DND-41 (cell line): ENCODE measurements around the gene LAMB4.

Experiments used
- ATAC-seq: fragments of 200-7000 bp; cut with Tn5 transposase; 3 replicates; pipeline ENCODE4 v1.9.1; 2021; ENCODE audit warnings: low read depth; ENCODE audit not compliant: insufficient read depth
- DNase-seq: peaks from one replicate; pipeline ENCODE4 v3.0.0-alpha.2; 2020
- H2AFZ ChIP-seq: 2 replicates; pipeline ENCODE4 v1.6.0; 2012; ENCODE audit warnings: low read depth, low read length
- H3K27ac ChIP-seq: 2 replicates; pipeline ENCODE4 v1.5.1; 2012; ENCODE audit warnings: low read length, inconsistent platforms
- H3K27me3 ChIP-seq: fragments of 200-600 bp; sonication (generic); 2 replicates; pipeline ENCODE4 v1.6.0; 2012; ENCODE audit warnings: low read length, mild to moderate bottlenecking, inconsistent platforms; ENCODE audit not compliant: insufficient read depth, poor library complexity
- H3K36me3 ChIP-seq: 2 replicates; pipeline ENCODE4 v1.5.1; 2012; ENCODE audit warnings: low read length, inconsistent platforms; ENCODE audit not compliant: insufficient read depth
- H3K4me1 ChIP-seq: 2 replicates; pipeline ENCODE4 v1.5.1; 2012; ENCODE audit warnings: mild to moderate bottlenecking, low read length; ENCODE audit not compliant: insufficient read depth
- H3K4me2 ChIP-seq: 2 replicates; pipeline ENCODE4 v1.6.0; 2012; ENCODE audit warnings: mild to moderate bottlenecking, moderate library complexity, low read length, inconsistent platforms; ENCODE audit not compliant: insufficient read depth
- H3K4me3 ChIP-seq, 2 experiments: fragments of 200-600 bp in 1 of 2; shearing (Covaris generic) in 1 of 2; 2 replicates each; pipeline ENCODE4 v1.5.1; 2012 to 2016; ENCODE audit warnings: inconsistent platforms in 2 of 2, low read length in 2 of 2, mild to moderate bottlenecking in 2 of 2, low read depth in 1 of 2, moderate library complexity in 1 of 2
- H3K79me2 ChIP-seq: 2 replicates; pipeline ENCODE4 v1.6.0; 2012; ENCODE audit warnings: low read length, inconsistent platforms; ENCODE audit not compliant: insufficient read depth
- H3K9ac ChIP-seq: 2 replicates; pipeline ENCODE4 v1.6.0; 2012; ENCODE audit warnings: low read depth, mild to moderate bottlenecking, inconsistent platforms, low read length, moderate library complexity
- H3K9me3 ChIP-seq: 2 replicates; pipeline ENCODE4 v1.5.1; 2012; ENCODE audit warnings: low read length, moderate library complexity, mild to moderate bottlenecking, inconsistent platforms; ENCODE audit not compliant: insufficient read depth, severe bottlenecking
- H4K20me1 ChIP-seq: 2 replicates; pipeline ENCODE4 v1.6.0; 2012; ENCODE audit warnings: low read length; ENCODE audit not compliant: insufficient read depth
- CTCF ChIP-seq: IDR thresholded peaks from 2 replicates; pipeline ENCODE4 v1.5.1; 2012; ENCODE audit warnings: borderline replicate concordance, low read length, moderate library complexity, mild to moderate bottlenecking; ENCODE audit not compliant: poor library complexity, severe bottlenecking; ENCODE audit errors: extremely low read depth
- EZH2 ChIP-seq: IDR thresholded peaks from 3 replicates; pipeline ENCODE4 v1.6.1; 2012; ENCODE audit warnings: borderline replicate concordance, low read depth, mild to moderate bottlenecking, moderate library complexity, low read length, inconsistent platforms; ENCODE audit not compliant: severe bottlenecking

Gene LAMB4

GRCh38 chr7:108002726-108003598 lies 127.2 kb downstream of the LAMB4 start, which contains the start of gene LAMB1:
LAMB1 (minus strand) TSS chr7:108003161; CDS start chr7:108002885, 276 bp downstream.
- H4K20me1 ChIP-seq, result no peaks in the 10 kb centered on the region
- H3K4me1 ChIP-seq, result no peaks in the 10 kb centered on the region
- no peak within 1 kb of the TSS for H2AFZ ChIP-seq
- no peak within 1 kb of the TSS for H3K9ac ChIP-seq
- no peak within 1 kb of the TSS for H3K4me2 ChIP-seq
- H3K4me3 ChIP-seq, result no peak within 1 kb of the TSS
- H3K36me3 ChIP-seq, result no peaks in the 10 kb centered on the region
- H3K79me2 ChIP-seq, result no peaks in the 10 kb centered on the region
- no peak for DNase-seq
- no peak within 1 kb of the TSS for H3K27ac ChIP-seq
- ATAC-seq, result no peak
- TF ChIP-seq CTCF (no peak), EZH2 (no peak)
- peaks cover 11% of the 10 kb centered on the region for H3K27me3 ChIP-seq
- H3K9me3 ChIP-seq, result no peaks in the 10 kb centered on the region

GRCh38 chr7:108001764-108002725 lies 128.1 kb downstream of the LAMB4 start:
- Histone ChIP-seq H3K9ac (no peak overlapping the region), H3K4me1 (no peaks in the 10 kb centered on the region), H4K20me1 (no peaks in the 10 kb centered on the region), H3K79me2 (no peaks in the 10 kb centered on the region), H3K4me2 (no peak overlapping the region), H3K9me3 (no peaks in the 10 kb centered on the region), H3K27me3 (peaks cover 11% of the 10 kb centered on the region), H3K36me3 (no peaks in the 10 kb centered on the region), H3K4me3 (no peak overlapping the region), H3K27ac (no peak overlapping the region), H2AFZ (no peak overlapping the region)
- no peak for ATAC-seq
- DNase-seq, result no peak
- TF ChIP-seq CTCF (no peak), EZH2 (no peak)

- Histone ChIP-seq H3K4me3 (no peak overlapping the region), H3K27me3 (peaks cover 11% of the 10 kb centered on the region), H3K27ac (no peak overlapping the region), H3K79me2 (no peaks in the 10 kb centered on the region), H3K9ac (no peak overlapping the region), H3K9me3 (no peaks in the 10 kb centered on the region), H3K36me3 (no peaks in the 10 kb centered on the region), H3K4me2 (no peak overlapping the region), H2AFZ (no peak overlapping the region), H4K20me1 (no peaks in the 10 kb centered on the region), H3K4me1 (no peaks in the 10 kb centered on the region)
- no peak for TF ChIP-seq CTCF
- no peak for TF ChIP-seq EZH2
- no peak for DNase-seq
- no peak for ATAC-seq
Measured at GRCh38 chr7:108000875-108001763, 129.0 kb downstream of the LAMB4 start.
